Measurements from ENCODE around the gene RALA.

GRCh38 chr7:39727231-39728012, 104.0 kb downstream of the RALA start:
- TF ChIP-seq CTCF (IDR thresholded peaks at IDR 0.05) (no peak), POLR2A (IDR thresholded peaks at IDR 0.05) (no peak)
